ENCODE measurements around the gene CYS1.

Gene CYS1

GRCh38 chr2:10085668-10086059 is 5.5 kb upstream of the CYS1 start:
- no peak overlapping the region for H3K4me2 ChIP-seq (ENCODE audit: low read length)
- H3K9me3 ChIP-seq (ENCODE audit: low read length): no peaks in the 10 kb centered on the region
- no peaks in the 10 kb centered on the region for H3K36me3 ChIP-seq (ENCODE audit: insufficient read depth, low read length)
- no peak overlapping the region for H2AFZ ChIP-seq (ENCODE audit: low read length)
- H3K4me1 ChIP-seq (ENCODE audit: insufficient read depth, low read length, severe bottlenecking): peaks cover 31% of the 10 kb centered on the region
- H4K20me1 ChIP-seq (ENCODE audit: insufficient read depth, low read length): no peaks in the 10 kb centered on the region
- TF ChIP-seq CTCF (IDR thresholded peaks at IDR 0.05; ENCODE audit: low read length) (no peak), EZH2 (IDR thresholded peaks at IDR 0.05; ENCODE audit: borderline replicate concordance, low read length) (no peak)
- H3K79me2 ChIP-seq (ENCODE audit: insufficient read depth, low read length): no peaks in the 10 kb centered on the region
- no peak overlapping the region for H3K27ac ChIP-seq (ENCODE audit: low read depth, low read length, poor library complexity, severe bottlenecking)
- no peaks in the 10 kb centered on the region for H3K9me2 ChIP-seq (ENCODE audit: low read depth, low read length)
- no peak overlapping the region for H3K4me3 ChIP-seq (ENCODE audit: low read depth, low read length, poor library complexity, severe bottlenecking)
- no peaks in the 10 kb centered on the region for H3F3A ChIP-seq (ENCODE audit: insufficient read depth, low read length)
- peaks cover 8% of the 10 kb centered on the region; the same call in 1 of the 2 replicates for H3K27me3 ChIP-seq (ENCODE audit: insufficient read depth, low read length)
- H3K9ac ChIP-seq (ENCODE audit: low read length): no peak overlapping the region

GRCh38 chr2:10085043-10085667 is 4.9 kb upstream of the CYS1 start:
- no peak overlapping the region for H3K4me3 ChIP-seq (ENCODE audit: low read depth, low read length, poor library complexity, severe bottlenecking)
- TF ChIP-seq EZH2 (IDR thresholded peaks at IDR 0.05; ENCODE audit: borderline replicate concordance, low read length) (no peak), CTCF (IDR thresholded peaks at IDR 0.05; ENCODE audit: low read length) (no peak)
- no peaks in the 10 kb centered on the region for H3F3A ChIP-seq (ENCODE audit: insufficient read depth, low read length)
- no peak overlapping the region for H3K9ac ChIP-seq (ENCODE audit: low read length)
- no peaks in the 10 kb centered on the region for H3K36me3 ChIP-seq (ENCODE audit: insufficient read depth, low read length)
- H3K4me2 ChIP-seq (ENCODE audit: low read length): no peak overlapping the region
- no peak overlapping the region for H2AFZ ChIP-seq (ENCODE audit: low read length)
- peaks cover 35% of the 10 kb centered on the region for H3K4me1 ChIP-seq (ENCODE audit: insufficient read depth, low read length, severe bottlenecking)
- H4K20me1 ChIP-seq (ENCODE audit: insufficient read depth, low read length): no peaks in the 10 kb centered on the region
- peaks cover 8% of the 10 kb centered on the region; the same call in 1 of the 2 replicates for H3K27me3 ChIP-seq (ENCODE audit: insufficient read depth, low read length)
- no peaks in the 10 kb centered on the region for H3K79me2 ChIP-seq (ENCODE audit: insufficient read depth, low read length)
- H3K27ac ChIP-seq (ENCODE audit: low read depth, low read length, poor library complexity, severe bottlenecking): no peak overlapping the region
- H3K9me3 ChIP-seq (ENCODE audit: low read length): no peaks in the 10 kb centered on the region
- H3K9me2 ChIP-seq (ENCODE audit: low read depth, low read length): no peaks in the 10 kb centered on the region

DNA sequence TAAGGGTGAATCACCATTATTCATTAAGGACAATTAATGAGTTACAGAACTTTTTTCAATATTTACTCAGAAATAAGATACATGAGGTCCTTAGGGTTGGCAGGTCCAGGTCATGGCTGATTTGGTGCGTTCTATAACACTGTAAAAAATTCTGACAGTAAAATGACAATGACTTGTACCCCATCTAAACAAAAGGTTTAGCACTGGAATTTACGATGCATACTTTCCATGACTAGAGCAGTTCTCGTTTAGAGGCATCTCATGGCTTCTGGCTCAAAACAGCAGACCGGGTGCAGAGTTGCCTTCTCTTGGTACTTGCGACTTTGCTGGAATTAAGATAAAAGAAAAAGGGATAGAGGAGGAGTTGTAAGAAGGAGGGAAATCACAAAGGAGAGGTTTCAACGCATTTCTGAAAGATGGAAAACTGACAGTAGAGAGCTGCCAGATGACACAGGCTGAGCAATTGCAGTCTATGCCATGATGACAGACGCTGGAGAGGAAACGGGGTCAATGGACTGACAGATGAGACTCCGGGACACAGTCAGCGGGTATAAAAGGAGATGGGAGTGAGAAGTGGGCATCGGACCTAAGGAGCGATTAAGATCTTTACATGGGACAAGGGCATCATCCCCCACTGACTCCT is 4.1 kb upstream of the CYS1 start:
- H4K20me1 ChIP-seq (ENCODE audit: insufficient read depth, low read length): no peaks in the 10 kb centered on the region
- H3K9me2 ChIP-seq (ENCODE audit: low read depth, low read length): no peaks in the 10 kb centered on the region
- H3K27ac ChIP-seq (ENCODE audit: low read depth, low read length, poor library complexity, severe bottlenecking): no peak overlapping the region
- no peak overlapping the region for H3K4me2 ChIP-seq (ENCODE audit: low read length)
- H3K9ac ChIP-seq (ENCODE audit: low read length): no peak overlapping the region
- TF ChIP-seq CTCF (IDR thresholded peaks at IDR 0.05; ENCODE audit: low read length) (no peak), EZH2 (IDR thresholded peaks at IDR 0.05; ENCODE audit: borderline replicate concordance, low read length) (no peak)
- no peaks in the 10 kb centered on the region for H3K36me3 ChIP-seq (ENCODE audit: insufficient read depth, low read length)
- H3F3A ChIP-seq (ENCODE audit: insufficient read depth, low read length): no peaks in the 10 kb centered on the region
- no peak overlapping the region for H3K4me3 ChIP-seq (ENCODE audit: low read depth, low read length, poor library complexity, severe bottlenecking)
- no peaks in the 10 kb centered on the region for H3K79me2 ChIP-seq (ENCODE audit: insufficient read depth, low read length)
- peaks cover 35% of the 10 kb centered on the region for H3K4me1 ChIP-seq (ENCODE audit: insufficient read depth, low read length, severe bottlenecking)
- H2AFZ ChIP-seq (ENCODE audit: low read length): no peak overlapping the region
- peaks cover 8% of the 10 kb centered on the region; the same call in 1 of the 2 replicates for H3K27me3 ChIP-seq (ENCODE audit: insufficient read depth, low read length)
- H3K9me3 ChIP-seq (ENCODE audit: low read length): no peaks in the 10 kb centered on the region

All from OCI-LY1 (cell line).